ENCODE measurements around the gene RAC3.

DNA sequence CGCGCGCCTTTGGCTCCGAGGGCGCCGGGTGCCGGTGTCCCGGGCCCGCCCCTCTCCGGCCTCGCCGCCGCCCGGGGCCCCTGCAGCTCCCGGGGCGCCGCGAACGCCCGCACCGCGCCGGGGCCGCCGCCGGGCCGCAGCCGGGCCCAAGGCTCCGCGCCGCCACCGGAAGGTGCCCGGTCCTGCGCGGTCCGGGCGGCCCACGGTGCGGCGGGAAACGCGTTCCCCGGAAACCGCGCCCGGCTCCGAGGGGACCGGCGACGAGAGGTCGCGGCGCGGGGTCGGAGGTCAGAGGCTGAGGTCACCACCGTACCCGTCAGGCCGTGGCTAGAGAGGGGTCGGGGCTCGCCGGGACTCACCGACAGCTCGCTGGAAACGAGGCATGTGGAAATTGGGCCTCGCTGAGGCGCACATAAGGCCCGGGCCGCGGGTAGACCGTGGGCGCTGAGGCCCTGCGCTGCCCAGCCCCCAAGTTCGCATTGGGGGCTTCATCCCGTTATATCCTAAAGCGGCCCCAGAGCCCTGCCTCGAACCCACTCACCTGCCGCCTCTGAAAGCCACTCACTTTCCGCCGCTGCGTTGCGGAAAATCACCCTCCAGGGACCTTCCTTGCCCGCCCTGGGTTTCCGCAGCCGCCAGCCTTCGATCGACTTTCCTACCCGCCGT is 34.3 kb downstream of the RAC3 start, which contains the start of gene DUS1L:
- TF ChIP-seq CTCF (IDR thresholded peaks at IDR 0.05; ENCODE audit: low read length): no peak
- TF ChIP-seq EZH2 (IDR thresholded peaks at IDR 0.05; ENCODE audit: borderline replicate concordance, low read length): no peak

Data from OCI-LY1 (cell line).